Measurements from ENCODE around the gene AGBL1.

AGBL1 gene

GRCh38 chr15:86968244-86968643 lies 888.6 kb downstream of the AGBL1 start:
- no peak overlapping the region for H3K4me3 ChIP-seq (ENCODE audit: low read depth, low read length)
- H3K9me3 ChIP-seq (ENCODE audit: control insufficient read depth, insufficient read depth, low read depth, low read length): no peaks in the 10 kb centered on the region
- CTCF ChIA-PET: no interaction called here
- no peak overlapping the region for H3K27ac ChIP-seq (ENCODE audit: extremely low read depth, low read depth, low read length)
- TF ChIP-seq, protein P1, sequence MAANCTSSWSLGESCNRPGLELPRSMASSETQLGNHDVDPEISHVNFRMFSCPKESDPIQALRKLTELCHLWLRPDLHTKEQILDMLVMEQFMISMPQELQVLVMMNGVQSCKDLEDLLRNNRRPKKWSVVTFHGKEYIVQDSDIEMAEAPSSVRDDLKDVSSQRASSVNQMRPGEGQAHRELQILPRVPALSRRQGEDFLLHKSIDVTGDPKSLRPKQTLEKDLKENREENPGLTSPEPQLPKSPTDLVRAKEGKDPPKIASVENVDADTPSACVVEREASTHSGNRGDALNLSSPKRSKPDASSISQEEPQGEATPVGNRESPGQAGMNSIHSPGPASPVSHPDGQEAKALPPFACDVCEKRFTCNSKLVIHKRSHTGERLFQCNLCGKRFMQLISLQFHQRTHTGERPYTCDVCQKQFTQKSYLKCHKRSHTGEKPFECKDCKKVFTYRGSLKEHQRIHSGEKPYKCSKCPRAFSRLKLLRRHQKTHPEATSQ (tag by site-specific recombination; IDR thresholded peaks at IDR 0.05): no peak
- TF ChIP-seq ZNF792 (tag by site-specific recombination; IDR thresholded peaks at IDR 0.05): no peak
- no peak for TF ChIP-seq ZNF324 (tag by site-specific recombination; IDR thresholded peaks at IDR 0.05)
- no peak for TF ChIP-seq ZNF626 (tag by site-specific recombination; IDR thresholded peaks at IDR 0.05)
- no peak for TF ChIP-seq IKZF3 (tag by site-specific recombination; IDR thresholded peaks at IDR 0.05)
- TF ChIP-seq ZNF747 (tag by site-specific recombination; IDR thresholded peaks at IDR 0.05): no peak
- TF ChIP-seq CTCF (tag by site-specific recombination; IDR thresholded peaks at IDR 0.05): no peak
- no peak for TF ChIP-seq ZNF530 (tag by site-specific recombination; IDR thresholded peaks at IDR 0.05; ENCODE audit: low read depth)
- TF ChIP-seq ZNF266 (tag by site-specific recombination; IDR thresholded peaks at IDR 0.05; ENCODE audit: low read depth): no peak
- TF ChIP-seq EGR2 (tag by site-specific recombination; IDR thresholded peaks at IDR 0.05; ENCODE audit: low read depth): no peak
- no peak for TF ChIP-seq ZNF133 (tag by site-specific recombination; IDR thresholded peaks at IDR 0.05)
- TF ChIP-seq ZNF132 (tag by site-specific recombination; IDR thresholded peaks at IDR 0.05; ENCODE audit: borderline replicate concordance): no peak
- no peak for TF ChIP-seq KLF17 (tag by site-specific recombination; IDR thresholded peaks at IDR 0.05)
- TF ChIP-seq ZNF239 (tag by site-specific recombination; IDR thresholded peaks at IDR 0.05): no peak
- TF ChIP-seq, protein P2, sequence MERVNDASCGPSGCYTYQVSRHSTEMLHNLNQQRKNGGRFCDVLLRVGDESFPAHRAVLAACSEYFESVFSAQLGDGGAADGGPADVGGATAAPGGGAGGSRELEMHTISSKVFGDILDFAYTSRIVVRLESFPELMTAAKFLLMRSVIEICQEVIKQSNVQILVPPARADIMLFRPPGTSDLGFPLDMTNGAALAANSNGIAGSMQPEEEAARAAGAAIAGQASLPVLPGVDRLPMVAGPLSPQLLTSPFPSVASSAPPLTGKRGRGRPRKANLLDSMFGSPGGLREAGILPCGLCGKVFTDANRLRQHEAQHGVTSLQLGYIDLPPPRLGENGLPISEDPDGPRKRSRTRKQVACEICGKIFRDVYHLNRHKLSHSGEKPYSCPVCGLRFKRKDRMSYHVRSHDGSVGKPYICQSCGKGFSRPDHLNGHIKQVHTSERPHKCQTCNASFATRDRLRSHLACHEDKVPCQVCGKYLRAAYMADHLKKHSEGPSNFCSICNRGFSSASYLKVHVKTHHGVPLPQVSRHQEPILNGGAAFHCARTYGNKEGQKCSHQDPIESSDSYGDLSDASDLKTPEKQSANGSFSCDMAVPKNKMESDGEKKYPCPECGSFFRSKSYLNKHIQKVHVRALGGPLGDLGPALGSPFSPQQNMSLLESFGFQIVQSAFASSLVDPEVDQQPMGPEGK (tag by site-specific recombination; IDR thresholded peaks at IDR 0.05): no peak
- no peaks in the 10 kb centered on the region for H3K4me1 ChIP-seq (ENCODE audit: control insufficient read depth, insufficient read depth, low read length)
- H3K36me3 ChIP-seq (ENCODE audit: control insufficient read depth in 2 of 2, insufficient read depth in 1 of 2, low read length in 2 of 2): no peaks in the 10 kb centered on the region
- POLR2A ChIA-PET: no interaction called here

GRCh38 chr15:86969364-86969763 lies 889.7 kb downstream of the AGBL1 start:
- H3K4me1 ChIP-seq (ENCODE audit: control insufficient read depth, insufficient read depth, low read length): no peaks in the 10 kb centered on the region
- CTCF ChIA-PET: interaction anchor here (0.6 kb wide), 1 partner anchor 171 kb away, joined by 3 read pairs; no protein-coding TSS in a partner anchor
- POLR2A ChIA-PET: no interaction called here

More at GRCh38 chr15:86969364-86969763, 889.7 kb downstream of the AGBL1 start:
- H3K4me3 ChIP-seq (ENCODE audit: low read depth, low read length): no peak overlapping the region
- H3K9me3 ChIP-seq (ENCODE audit: control insufficient read depth, insufficient read depth, low read depth, low read length): no peaks in the 10 kb centered on the region
- TF ChIP-seq ZNF426 (tag by site-specific recombination; IDR thresholded peaks at IDR 0.05): no peak
- no peak for TF ChIP-seq ZNF768 (tag by site-specific recombination; IDR thresholded peaks at IDR 0.05)
- no peak for TF ChIP-seq ZNF157 (tag by site-specific recombination; IDR thresholded peaks at IDR 0.05)
- no peak for TF ChIP-seq ZNF324 (tag by site-specific recombination; IDR thresholded peaks at IDR 0.05)
- no peak for TF ChIP-seq ZNF175 (tag by site-specific recombination; IDR thresholded peaks at IDR 0.05)
- TF ChIP-seq REST (tag by site-specific recombination; IDR thresholded peaks at IDR 0.05): no peak
- no peaks in the 10 kb centered on the region for H3K36me3 ChIP-seq (ENCODE audit: control insufficient read depth in 2 of 2, insufficient read depth in 1 of 2, low read length in 2 of 2)
- no peak overlapping the region for H3K27ac ChIP-seq (ENCODE audit: extremely low read depth, low read depth, low read length)
